ENCODE data around the gene MEOX1.

Gene MEOX1

GRCh38 chr17:43679911-43680310, 18.2 kb upstream of the MEOX1 start:
- Histone ChIP-seq H4K20me1 (ENCODE audit: insufficient read depth) (no peaks in the 10 kb centered on the region), H2AFZ (ENCODE audit: low read depth) (no peak overlapping the region), H3K27me3 (ENCODE audit: insufficient read depth, low read depth) (peaks cover 9% of the 10 kb centered on the region; the same call in 1 of the 2 replicates), H3K4me2 (no peak overlapping the region), H3K4me3 (IDR thresholded peaks at IDR 0.05; ENCODE audit: insufficient read depth, low read depth, low read length) (no peak overlapping the region), H3K79me2 (ENCODE audit: insufficient read depth, low read depth) (no peaks in the 10 kb centered on the region), H3K4me1 (ENCODE audit: low read depth, poor library complexity, severe bottlenecking) (peaks cover 12% of the 10 kb centered on the region), H3K27ac (no peak overlapping the region), H3K9ac (no peak overlapping the region), H3K36me3 (ENCODE audit: insufficient read depth) (no peaks in the 10 kb centered on the region)
- no peak for TF ChIP-seq CTCF (conservative IDR thresholded peaks at IDR 0.05; ENCODE audit: low read depth, low read length)

DNA sequence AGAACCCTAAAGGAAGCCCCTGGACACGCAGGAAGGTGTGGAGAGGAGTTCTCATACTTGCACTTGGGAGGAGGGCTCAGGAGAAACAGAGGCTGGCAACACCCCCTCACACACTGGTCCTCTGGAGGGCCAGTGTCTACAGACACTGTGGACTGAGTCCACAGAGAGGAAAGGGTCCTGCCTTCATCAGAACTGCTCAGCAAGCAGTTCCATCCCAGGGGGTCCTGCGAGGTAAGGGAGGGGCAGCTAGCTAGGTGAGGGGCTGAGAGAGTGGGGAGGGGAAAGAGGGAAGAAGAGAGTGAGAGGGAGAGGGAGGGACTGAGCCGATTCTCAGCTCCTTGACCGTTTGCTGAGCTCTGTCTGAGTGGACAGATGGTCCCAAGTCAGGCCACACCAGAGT, 17.7 kb upstream of the MEOX1 start:
- H3K36me3 ChIP-seq (ENCODE audit: insufficient read depth): no peaks in the 10 kb centered on the region
- no peaks in the 10 kb centered on the region for H3K79me2 ChIP-seq (ENCODE audit: insufficient read depth, low read depth)
- H2AFZ ChIP-seq (ENCODE audit: low read depth): no peak overlapping the region
- no peak overlapping the region for H3K9ac ChIP-seq
- H3K4me3 ChIP-seq (IDR thresholded peaks at IDR 0.05; ENCODE audit: insufficient read depth, low read depth, low read length): no peak overlapping the region
- H4K20me1 ChIP-seq (ENCODE audit: insufficient read depth): no peaks in the 10 kb centered on the region
- no peak overlapping the region for H3K27ac ChIP-seq
- no peak overlapping the region for H3K4me2 ChIP-seq
- no peak for TF ChIP-seq CTCF (conservative IDR thresholded peaks at IDR 0.05; ENCODE audit: low read depth, low read length)
- peaks cover 9% of the 10 kb centered on the region; the same call in 1 of the 2 replicates for H3K27me3 ChIP-seq (ENCODE audit: insufficient read depth, low read depth)
- peaks cover 12% of the 10 kb centered on the region for H3K4me1 ChIP-seq (ENCODE audit: low read depth, poor library complexity, severe bottlenecking)

DNA sequence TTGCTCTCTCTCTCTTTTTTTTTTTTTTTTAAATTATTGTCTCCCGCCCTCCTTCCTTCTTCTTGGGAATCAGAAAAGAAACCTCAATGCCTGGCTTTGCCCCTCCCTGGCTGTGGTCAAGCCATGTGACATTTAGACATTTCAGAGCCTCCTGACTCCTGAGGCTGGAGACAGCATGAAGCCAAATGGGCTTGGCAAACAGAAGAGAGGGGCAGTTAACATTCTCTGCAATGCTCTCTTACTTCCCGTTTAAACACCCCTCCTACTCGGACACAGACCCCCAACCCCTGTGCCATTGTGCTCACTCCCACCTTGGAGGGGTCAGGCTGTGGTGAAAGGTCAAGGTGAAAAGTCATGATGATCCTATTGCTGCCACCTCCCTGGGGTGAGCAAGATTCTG, 14.7 kb upstream of the MEOX1 start:
- Histone ChIP-seq H2AFZ (ENCODE audit: low read depth) (no peak overlapping the region), H3K27ac (no peak overlapping the region), H3K4me1 (ENCODE audit: low read depth, poor library complexity, severe bottlenecking) (peaks cover 18% of the 10 kb centered on the region), H3K36me3 (ENCODE audit: insufficient read depth) (no peaks in the 10 kb centered on the region), H3K9ac (no peak overlapping the region), H3K4me2 (no peak overlapping the region), H3K4me3 (IDR thresholded peaks at IDR 0.05; ENCODE audit: insufficient read depth, low read depth, low read length) (no peak overlapping the region), H3K27me3 (ENCODE audit: insufficient read depth, low read depth) (peaks cover 3% of the 10 kb centered on the region; the same call in 1 of the 2 replicates), H3K79me2 (ENCODE audit: insufficient read depth, low read depth) (no peaks in the 10 kb centered on the region), H4K20me1 (ENCODE audit: insufficient read depth) (no peaks in the 10 kb centered on the region)
- TF ChIP-seq CTCF (conservative IDR thresholded peaks at IDR 0.05; ENCODE audit: low read depth, low read length): no peak

DNA sequence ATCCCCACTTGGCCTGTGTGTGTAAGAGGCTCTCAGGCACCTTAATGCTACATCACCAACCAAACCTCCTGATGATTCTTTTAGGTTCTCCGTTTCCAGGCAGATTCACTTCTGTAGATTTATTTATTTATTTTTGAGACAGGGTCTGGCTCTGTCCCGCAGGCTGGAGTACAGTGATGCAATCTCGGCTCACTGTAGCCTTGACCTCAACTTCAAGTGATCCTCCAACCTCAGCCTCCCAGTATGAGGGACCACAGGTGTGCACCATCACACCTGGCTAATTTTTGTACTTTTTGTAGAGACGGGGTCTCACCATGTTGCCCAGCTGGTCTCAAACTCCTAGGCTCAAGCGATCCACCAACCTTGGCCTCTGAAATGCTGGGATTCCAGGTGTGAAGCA, 12.7 kb upstream of the MEOX1 start:
- Histone ChIP-seq H4K20me1 (ENCODE audit: insufficient read depth) (no peaks in the 10 kb centered on the region), H3K4me2 (no peak overlapping the region), H2AFZ (ENCODE audit: low read depth) (no peak overlapping the region), H3K79me2 (ENCODE audit: insufficient read depth, low read depth) (no peaks in the 10 kb centered on the region), H3K27me3 (ENCODE audit: insufficient read depth, low read depth) (no peaks in the 10 kb centered on the region), H3K36me3 (ENCODE audit: insufficient read depth) (no peaks in the 10 kb centered on the region), H3K27ac (no peak overlapping the region), H3K4me3 (IDR thresholded peaks at IDR 0.05; ENCODE audit: insufficient read depth, low read depth, low read length) (no peak overlapping the region), H3K4me1 (ENCODE audit: low read depth, poor library complexity, severe bottlenecking) (peaks cover 37% of the 10 kb centered on the region), H3K9ac (no peak overlapping the region)
- no peak for TF ChIP-seq CTCF (conservative IDR thresholded peaks at IDR 0.05; ENCODE audit: low read depth, low read length)
